Measurements from ENCODE around the gene SPTA1.

DNA sequence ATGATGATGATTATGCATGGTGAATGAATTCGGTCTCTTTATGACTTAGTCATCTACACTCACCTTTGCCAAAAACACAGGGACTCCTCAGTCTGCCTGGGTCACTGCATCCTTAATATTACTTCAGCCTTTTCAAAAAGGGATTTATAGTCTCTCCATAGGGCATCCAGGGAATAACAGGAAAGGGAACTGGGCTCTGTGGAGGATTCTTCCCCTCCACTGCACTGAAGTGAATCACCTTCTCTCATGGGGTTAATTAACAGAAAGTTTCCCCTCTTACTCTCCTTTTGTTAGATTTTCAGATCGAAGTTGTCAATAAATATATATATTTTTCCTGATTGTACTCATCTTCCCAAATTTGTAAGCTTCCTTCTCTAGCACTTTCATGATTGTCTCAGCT is 34.1 kb upstream of the SPTA1 start, which contains the start of gene OR6K3:
- TF ChIP-seq CTCF (IDR thresholded peaks at IDR 0.05; ENCODE audit: low read depth, low read length, missing input control) = no peak
- TF ChIP-seq ZBTB33 (IDR thresholded peaks at IDR 0.05) = no peak

Measured in liver (tissue), 2 donors.